ENCODE results near the gene MANSC1. TPM values are rescaled to one million over a fixed set of nuclear protein-coding genes. Genes with fewer than 3 reads are reported as not detected.
"Not testable (repeated sequence)": the region's sequence is repeated elsewhere in the genome, so short reads cannot be mapped to it uniquely, and the experiment has no call there.

The MANSC1 gene
- polyA plus RNA-seq, 1 donor: 30.1 TPM

- not testable (repeated sequence) for H3K27me3 ChIP-seq (ENCODE audit: control insufficient read depth, insufficient read depth, low read length); H3K4me3 ChIP-seq (ENCODE audit: low read length); H3K36me3 ChIP-seq (ENCODE audit: control insufficient read depth, insufficient read depth, low read length); DNase-seq; H3K9me3 ChIP-seq (ENCODE audit: control insufficient read depth, low read depth, low read length)
- peak overlapping the region; percentile 96 for H3K27ac ChIP-seq (ENCODE audit: low read length)
- 80% methylated on average over 2 of the region's 19 CpGs for WGBS (ENCODE audit: insufficient coverage, low lambda C conversion rate)
- peaks cover 15% of the 10 kb centered on the region for H3K4me1 ChIP-seq (ENCODE audit: control insufficient read depth, insufficient read depth, low read length)
Measured at GRCh38 chr12:12351468-12352185, 1.6 kb upstream of the MANSC1 start.

- no peaks in the 10 kb centered on the region for H3K27me3 ChIP-seq (ENCODE audit: control insufficient read depth, insufficient read depth, low read length)
- H3K4me3 ChIP-seq (ENCODE audit: low read length): peak overlapping the region; percentile 92
- peak; percentile 79 to 87 for DNase-seq
- H3K4me1 ChIP-seq (ENCODE audit: control insufficient read depth, insufficient read depth, low read length): peaks cover 15% of the 10 kb centered on the region
- H3K36me3 ChIP-seq (ENCODE audit: control insufficient read depth, insufficient read depth, low read length): no peaks in the 10 kb centered on the region
- H3K27ac ChIP-seq (ENCODE audit: low read length): peak overlapping the region; percentile 96
- no CpG with 5 or more reads among the region's 3 CpGs for WGBS (ENCODE audit: insufficient coverage, low lambda C conversion rate)
- H3K9me3 ChIP-seq (ENCODE audit: control insufficient read depth, low read depth, low read length): peaks cover 3% of the 10 kb centered on the region
Measured at GRCh38 chr12:12350868-12351463, 924 bp upstream of the MANSC1 start.

GRCh38 chr12:12338527-12339168, 11.4 kb downstream of the MANSC1 start:
- Histone ChIP-seq H3K27ac (ENCODE audit: low read length) (no peak overlapping the region), H3K36me3 (ENCODE audit: control insufficient read depth, insufficient read depth, low read length) (peaks cover 14% of the 10 kb centered on the region), H3K4me3 (ENCODE audit: low read length) (no peak overlapping the region), H3K4me1 (ENCODE audit: control insufficient read depth, insufficient read depth, low read length) (peaks cover 4% of the 10 kb centered on the region), H3K9me3 (ENCODE audit: control insufficient read depth, low read depth, low read length) (no peaks in the 10 kb centered on the region), H3K27me3 (ENCODE audit: control insufficient read depth, insufficient read depth, low read length) (no peaks in the 10 kb centered on the region)
- 100% methylated on average over 1 of the region's 8 CpGs for WGBS (ENCODE audit: insufficient coverage, low lambda C conversion rate)
- no peak for DNase-seq

GRCh38 chr12:12336511-12336910, 13.5 kb downstream of the MANSC1 start:
- Histone ChIP-seq H3K27ac (ENCODE audit: low read length) (no peak overlapping the region), H3K36me3 (ENCODE audit: control insufficient read depth, insufficient read depth, low read length) (peaks cover 11% of the 10 kb centered on the region), H3K4me3 (ENCODE audit: low read length) (no peak overlapping the region), H3K9me3 (ENCODE audit: control insufficient read depth, low read depth, low read length) (no peaks in the 10 kb centered on the region), H3K4me1 (ENCODE audit: control insufficient read depth, insufficient read depth, low read length) (peaks cover 13% of the 10 kb centered on the region), H3K27me3 (ENCODE audit: control insufficient read depth, insufficient read depth, low read length) (no peaks in the 10 kb centered on the region)
- no CpG with 5 or more reads among the region's 1 CpG for WGBS (ENCODE audit: insufficient coverage, low lambda C conversion rate)
- DNase-seq: no peak

GRCh38 chr12:12336049-12336411, 14.0 kb downstream of the MANSC1 start:
- Histone ChIP-seq H3K27me3 (ENCODE audit: control insufficient read depth, insufficient read depth, low read length) (no peaks in the 10 kb centered on the region), H3K27ac (ENCODE audit: low read length) (no peak overlapping the region), H3K36me3 (ENCODE audit: control insufficient read depth, insufficient read depth, low read length) (peaks cover 11% of the 10 kb centered on the region), H3K9me3 (ENCODE audit: control insufficient read depth, low read depth, low read length) (no peaks in the 10 kb centered on the region), H3K4me3 (ENCODE audit: low read length) (no peak overlapping the region), H3K4me1 (ENCODE audit: control insufficient read depth, insufficient read depth, low read length) (peaks cover 18% of the 10 kb centered on the region)
- no CpG with 5 or more reads among the region's 5 CpGs for WGBS (ENCODE audit: insufficient coverage, low lambda C conversion rate)
- DNase-seq: peak in 1 of 2 donors; percentile 53

- H3K9me3 ChIP-seq (ENCODE audit: control insufficient read depth, low read depth, low read length): no peaks in the 10 kb centered on the region
- 100% methylated on average over 1 of the region's 10 CpGs for WGBS (ENCODE audit: insufficient coverage, low lambda C conversion rate)
- no peak overlapping the region for H3K27ac ChIP-seq (ENCODE audit: low read length)
- peak in 1 of 2 donors; percentile 44 for DNase-seq
- H3K4me1 ChIP-seq (ENCODE audit: control insufficient read depth, insufficient read depth, low read length): peaks cover 18% of the 10 kb centered on the region
- H3K36me3 ChIP-seq (ENCODE audit: control insufficient read depth, insufficient read depth, low read length): peaks cover 12% of the 10 kb centered on the region
- no peaks in the 10 kb centered on the region for H3K27me3 ChIP-seq (ENCODE audit: control insufficient read depth, insufficient read depth, low read length)
- H3K4me3 ChIP-seq (ENCODE audit: low read length): no peak overlapping the region
Measured at GRCh38 chr12:12334367-12335040, 15.5 kb downstream of the MANSC1 start.

- peak in 1 of 2 donors; percentile 40 for DNase-seq
- Histone ChIP-seq H3K4me1 (ENCODE audit: control insufficient read depth, insufficient read depth, low read length) (peaks cover 18% of the 10 kb centered on the region), H3K9me3 (ENCODE audit: control insufficient read depth, low read depth, low read length) (no peaks in the 10 kb centered on the region), H3K27me3 (ENCODE audit: control insufficient read depth, insufficient read depth, low read length) (no peaks in the 10 kb centered on the region), H3K36me3 (ENCODE audit: control insufficient read depth, insufficient read depth, low read length) (peaks cover 10% of the 10 kb centered on the region), H3K27ac (ENCODE audit: low read length) (no peak overlapping the region), H3K4me3 (ENCODE audit: low read length) (no peak overlapping the region)
- no CpG with 5 or more reads among the region's 12 CpGs for WGBS (ENCODE audit: insufficient coverage, low lambda C conversion rate)
Measured at GRCh38 chr12:12333407-12334366, 16.4 kb downstream of the MANSC1 start.

GRCh38 chr12:12331896-12332295, 18.1 kb downstream of the MANSC1 start:
- H3K9me3 ChIP-seq (ENCODE audit: control insufficient read depth, low read depth, low read length): no peaks in the 10 kb centered on the region

GRCh38 chr12:12331244-12331771, 18.7 kb downstream of the MANSC1 start:
- H3K9me3 ChIP-seq (ENCODE audit: control insufficient read depth, low read depth, low read length): no peaks in the 10 kb centered on the region
- 100% methylated on average over 2 of the region's 7 CpGs for WGBS (ENCODE audit: insufficient coverage, low lambda C conversion rate)
- no peaks in the 10 kb centered on the region for H3K27me3 ChIP-seq (ENCODE audit: control insufficient read depth, insufficient read depth, low read length)
- peak overlapping the region; percentile 60 for H3K27ac ChIP-seq (ENCODE audit: low read length)
- H3K4me3 ChIP-seq (ENCODE audit: low read length): no peak overlapping the region
- no peak for DNase-seq
- peaks cover 8% of the 10 kb centered on the region for H3K36me3 ChIP-seq (ENCODE audit: control insufficient read depth, insufficient read depth, low read length)
- peaks cover 18% of the 10 kb centered on the region for H3K4me1 ChIP-seq (ENCODE audit: control insufficient read depth, insufficient read depth, low read length)

More at GRCh38 chr12:12331896-12332295, 18.1 kb downstream of the MANSC1 start:
- H3K27ac ChIP-seq (ENCODE audit: low read length): peak overlapping the region; percentile 60
- peaks cover 10% of the 10 kb centered on the region for H3K36me3 ChIP-seq (ENCODE audit: control insufficient read depth, insufficient read depth, low read length)
- H3K4me3 ChIP-seq (ENCODE audit: low read length): no peak overlapping the region
- peaks cover 18% of the 10 kb centered on the region for H3K4me1 ChIP-seq (ENCODE audit: control insufficient read depth, insufficient read depth, low read length)
- peak; percentile 60 to 83 for DNase-seq
- no peaks in the 10 kb centered on the region for H3K27me3 ChIP-seq (ENCODE audit: control insufficient read depth, insufficient read depth, low read length)
- no CpG with 5 or more reads among the region's 1 CpG for WGBS (ENCODE audit: insufficient coverage, low lambda C conversion rate)

All from large intestine (tissue), 3 donors.